GM18519 (cell line): ENCODE results near the gene DFFB.

ENCODE experiments used
- ATAC-seq: cut with Tn5 transposase; IDR thresholded peaks from one replicate; pipeline ENCODE4 v1.9.1; 2021; ENCODE audit warnings: mild to moderate bottlenecking, moderate library complexity; ENCODE audit not compliant: unreplicated experiment, low FRiP score

Gene DFFB

DNA sequence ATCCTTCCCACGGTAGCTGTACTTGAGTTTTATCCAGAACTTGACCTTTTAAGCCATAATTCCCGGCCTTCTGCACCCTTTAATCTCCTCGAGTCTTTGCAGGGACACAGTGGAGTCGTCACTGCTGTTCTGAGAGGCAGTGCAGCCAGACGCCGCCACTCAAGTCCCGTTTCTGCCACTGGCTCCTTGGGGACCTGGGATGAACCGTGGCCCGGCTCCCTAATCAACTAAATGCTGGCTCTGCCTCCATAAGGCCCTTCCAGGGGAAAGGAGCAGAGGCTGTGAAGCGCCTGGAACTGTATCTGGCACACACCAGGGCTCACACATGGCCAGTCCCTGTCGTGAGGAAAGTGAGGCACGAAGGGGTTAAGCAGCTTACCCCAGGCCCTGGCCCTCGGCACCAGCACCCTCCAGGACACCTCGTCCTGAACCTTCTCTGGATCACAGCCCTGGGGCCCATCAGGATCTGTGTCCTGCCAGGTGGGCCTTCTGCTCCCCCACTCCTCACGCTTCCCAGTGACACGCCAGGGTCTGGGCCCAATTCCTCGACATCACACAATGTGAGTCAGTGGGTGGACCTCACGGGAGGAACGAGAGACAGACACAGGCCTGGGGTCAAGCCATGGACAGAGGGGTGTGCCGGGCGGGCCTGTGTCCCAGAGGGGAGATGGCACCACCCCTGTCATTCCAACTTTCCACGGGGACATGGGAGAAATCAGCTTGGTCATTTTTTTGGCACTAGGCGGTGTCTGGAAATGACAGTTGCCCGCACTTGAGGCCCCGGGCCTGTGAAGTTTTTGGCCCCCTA, 66.3 kb downstream of the DFFB start:
- ATAC-seq = no peak

DNA sequence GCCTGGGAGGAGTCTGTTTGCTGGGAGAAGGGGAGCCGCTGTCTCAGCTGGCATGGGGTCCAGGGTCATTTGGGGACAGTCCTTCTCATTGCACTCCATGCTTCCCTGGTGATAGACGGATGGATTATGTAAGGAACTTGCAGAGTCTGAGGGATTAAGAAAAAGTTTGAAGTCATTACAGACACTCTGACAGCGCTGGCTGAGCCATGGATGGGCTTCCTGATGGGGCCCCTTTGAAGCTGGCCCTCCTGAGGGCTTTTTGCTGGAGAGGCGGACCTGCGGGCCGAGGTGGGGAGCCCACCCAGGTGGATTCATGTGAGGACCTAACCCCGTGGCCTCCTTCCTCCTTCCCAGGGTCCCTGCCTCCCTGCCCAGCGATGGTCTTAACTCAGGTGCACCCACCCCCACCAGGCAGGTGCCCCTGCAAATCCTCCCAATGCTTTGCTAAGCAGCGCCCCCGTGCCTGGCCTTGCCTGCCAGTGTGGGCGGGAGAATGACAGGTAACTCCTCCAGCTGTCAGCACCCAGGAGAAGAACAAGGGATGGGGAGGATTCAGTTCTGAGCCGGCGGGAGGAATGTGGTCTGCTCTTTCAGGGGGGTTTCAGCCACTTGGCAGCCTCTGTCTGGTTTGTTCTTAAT, 67.0 kb downstream of the DFFB start:
- ATAC-seq = no peak

DNA sequence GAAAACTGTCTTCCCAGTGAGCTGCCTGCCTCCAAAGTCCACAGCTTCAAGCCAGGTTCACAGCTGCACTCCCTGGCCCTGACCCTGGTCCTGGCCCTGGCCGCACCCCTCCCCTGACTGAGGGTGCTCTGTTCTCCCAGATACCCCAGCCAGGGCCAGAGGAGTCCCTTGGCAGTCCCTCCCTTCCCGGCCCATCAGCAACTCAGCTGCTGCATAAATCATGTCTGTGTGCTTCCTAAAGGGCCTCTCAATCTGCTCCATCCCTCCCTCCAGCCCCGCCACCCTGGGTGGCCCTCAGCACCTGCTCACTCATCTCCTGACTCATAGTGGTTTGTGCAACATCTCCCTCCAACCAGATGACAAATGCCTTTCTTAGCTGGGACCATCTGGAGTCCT, 67.5 kb downstream of the DFFB start:
- no peak for ATAC-seq

DNA sequence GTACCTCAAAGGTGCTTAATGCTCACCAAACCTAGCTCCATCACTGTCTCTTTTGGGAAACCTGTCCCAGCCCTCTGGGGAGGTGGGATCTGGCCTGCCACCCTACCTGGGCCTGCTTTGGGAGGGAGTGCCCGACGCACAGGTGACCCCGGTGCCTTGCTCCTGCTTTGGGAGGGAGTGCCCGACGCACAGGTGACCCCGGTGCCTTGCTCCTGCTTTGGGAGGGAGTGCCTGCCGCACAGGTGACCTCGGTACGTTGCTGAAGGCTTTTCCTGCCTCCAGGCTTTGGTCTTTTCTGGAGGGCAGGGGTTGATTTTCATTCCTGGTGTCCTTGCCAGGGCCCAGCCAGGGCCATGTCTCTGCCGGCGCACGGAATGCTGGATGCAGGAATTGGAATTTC, 68.0 kb downstream of the DFFB start:
- no peak for ATAC-seq

DNA sequence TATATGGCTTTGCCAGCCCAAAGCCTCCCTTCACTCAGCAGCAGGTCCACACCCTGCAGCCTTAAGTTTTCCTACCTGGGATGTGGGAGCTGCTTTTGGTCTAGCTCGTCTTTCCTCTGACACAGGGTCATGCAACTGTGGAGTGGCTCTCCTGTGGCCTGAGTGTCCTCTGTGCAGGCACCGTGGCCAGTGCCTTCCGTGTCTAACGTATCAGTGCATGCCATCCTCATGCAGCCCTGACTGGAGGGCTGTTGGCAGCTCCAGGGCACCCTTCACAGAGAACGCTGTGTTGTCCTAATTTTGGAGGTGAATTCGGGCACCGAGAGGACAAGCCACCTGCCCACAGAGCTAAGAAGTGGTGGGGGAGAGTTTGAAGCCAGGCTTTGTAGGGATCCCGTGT, 68.5 kb downstream of the DFFB start:
- ATAC-seq = no peak

DNA sequence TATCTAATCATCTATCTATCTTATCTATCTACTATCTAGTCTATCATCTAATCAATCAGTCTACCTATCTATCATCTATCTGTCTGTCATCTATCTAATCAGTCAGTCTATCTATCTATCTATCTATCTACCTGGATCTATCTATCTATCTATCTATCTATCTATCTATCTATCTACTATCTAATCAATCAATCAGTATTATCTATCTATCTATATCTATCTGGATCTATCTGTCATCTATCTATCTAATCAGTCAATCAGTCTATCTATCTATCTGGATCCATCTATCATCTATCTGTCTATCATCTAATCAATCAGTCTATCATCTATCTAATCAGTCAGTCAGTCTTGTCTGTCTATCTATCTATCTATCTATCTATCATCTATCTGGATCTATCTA, 69.7 kb downstream of the DFFB start:
- ATAC-seq = no peak

DNA sequence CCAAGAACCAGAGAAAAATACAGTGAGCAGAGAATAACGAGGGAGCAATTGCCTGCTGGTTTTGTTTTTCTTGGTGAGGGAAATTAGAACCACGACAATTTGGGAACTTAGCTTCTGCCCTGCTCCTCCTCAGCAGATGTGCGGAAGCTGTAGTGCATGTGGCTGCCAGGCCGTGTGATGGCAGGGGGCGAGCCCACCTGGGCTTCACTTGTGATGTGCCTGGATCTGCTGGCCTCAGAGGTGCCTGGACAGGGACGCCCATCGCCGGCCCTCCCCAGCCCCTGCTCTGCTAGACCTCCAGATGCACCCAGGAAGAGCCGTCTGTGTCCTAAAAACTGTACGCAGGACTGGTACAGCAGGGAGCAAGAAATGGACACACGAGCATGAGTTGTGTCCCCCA, 71.3 kb downstream of the DFFB start:
- no peak for ATAC-seq

DNA sequence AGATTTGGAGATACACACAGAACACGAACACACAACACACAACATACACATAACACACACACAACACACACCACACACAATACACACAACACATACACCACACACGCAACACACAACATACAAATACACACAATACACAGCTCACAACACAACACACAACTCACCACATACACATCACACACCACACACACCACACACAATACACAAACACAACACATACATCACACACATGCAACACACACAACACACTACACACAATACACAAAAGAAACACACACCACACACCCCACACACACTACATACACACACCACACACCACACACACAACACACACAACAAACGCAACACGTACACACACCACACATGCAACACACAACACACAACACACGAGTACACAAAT, 71.8 kb downstream of the DFFB start:
- ATAC-seq = no peak

DNA sequence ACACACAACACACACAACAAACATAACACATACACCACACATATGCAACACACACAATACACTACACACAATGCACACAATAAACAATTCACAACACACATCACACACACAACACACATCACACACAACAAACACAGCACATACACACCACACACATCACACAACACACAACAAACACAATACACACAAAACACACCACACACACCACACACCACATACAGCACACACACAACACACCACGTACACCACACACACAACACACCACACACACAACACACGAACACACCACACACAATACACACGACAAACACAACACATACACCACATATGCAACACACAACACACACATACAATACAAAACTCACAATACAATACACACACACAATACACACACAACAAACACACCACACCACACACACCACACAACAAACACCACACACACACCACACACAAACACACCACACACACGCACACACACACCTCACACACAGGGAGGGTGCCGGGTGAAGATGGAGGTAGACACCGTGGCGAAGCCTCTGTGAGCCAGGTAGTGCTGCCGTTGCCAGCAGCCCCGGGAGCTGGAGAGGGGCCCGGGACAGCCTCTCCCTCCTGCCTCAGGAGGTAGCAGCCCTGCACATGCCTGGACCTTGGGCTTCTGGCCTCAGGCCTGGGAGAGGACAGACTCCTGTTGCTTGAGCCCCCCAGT, 73.2 kb downstream of the DFFB start:
- no peak for ATAC-seq

DNA sequence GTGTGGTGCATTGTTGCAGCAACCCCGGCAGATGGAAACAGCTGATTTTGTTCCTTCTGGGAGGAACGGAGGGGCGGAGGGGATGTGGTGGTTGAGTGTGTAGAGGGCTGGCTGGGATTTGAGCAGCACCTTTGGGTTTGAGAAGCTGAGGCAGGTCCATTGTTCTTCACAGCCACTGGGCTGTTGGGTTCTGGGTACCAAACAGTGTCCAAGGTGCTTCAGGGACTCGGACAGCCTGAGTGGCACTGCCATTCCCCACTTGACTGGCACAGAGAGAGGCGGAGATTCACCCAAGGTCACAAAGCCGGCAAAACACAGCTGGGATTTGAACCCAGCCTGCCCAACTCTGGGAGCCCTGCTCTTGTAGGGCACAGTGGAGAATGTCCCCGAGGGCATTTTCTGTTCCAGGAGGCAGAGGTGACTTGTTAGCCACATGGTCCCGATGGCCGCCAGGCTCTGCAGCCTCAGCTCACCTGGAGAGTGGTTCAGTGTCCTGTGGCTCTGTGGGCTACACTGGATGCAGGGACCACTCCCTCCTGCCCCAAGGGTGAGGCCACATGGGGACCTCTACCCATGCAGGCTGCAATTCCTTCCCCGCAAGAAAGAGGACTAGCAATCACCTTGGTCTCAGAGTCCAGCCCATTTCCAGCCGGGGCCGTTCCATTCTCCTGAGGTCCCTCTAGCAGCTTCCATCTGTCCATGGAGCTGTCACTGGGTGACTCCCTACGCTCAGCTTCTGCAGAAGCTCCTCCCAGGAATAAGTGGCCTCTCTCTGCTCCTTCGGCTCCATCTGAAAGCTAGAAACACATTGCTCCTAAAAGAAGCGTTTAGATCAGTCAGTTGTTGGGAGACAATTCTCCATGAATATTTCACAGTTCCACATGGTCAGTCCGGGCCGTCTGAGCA, 74.0 kb downstream of the DFFB start:
- ATAC-seq = no peak

DNA sequence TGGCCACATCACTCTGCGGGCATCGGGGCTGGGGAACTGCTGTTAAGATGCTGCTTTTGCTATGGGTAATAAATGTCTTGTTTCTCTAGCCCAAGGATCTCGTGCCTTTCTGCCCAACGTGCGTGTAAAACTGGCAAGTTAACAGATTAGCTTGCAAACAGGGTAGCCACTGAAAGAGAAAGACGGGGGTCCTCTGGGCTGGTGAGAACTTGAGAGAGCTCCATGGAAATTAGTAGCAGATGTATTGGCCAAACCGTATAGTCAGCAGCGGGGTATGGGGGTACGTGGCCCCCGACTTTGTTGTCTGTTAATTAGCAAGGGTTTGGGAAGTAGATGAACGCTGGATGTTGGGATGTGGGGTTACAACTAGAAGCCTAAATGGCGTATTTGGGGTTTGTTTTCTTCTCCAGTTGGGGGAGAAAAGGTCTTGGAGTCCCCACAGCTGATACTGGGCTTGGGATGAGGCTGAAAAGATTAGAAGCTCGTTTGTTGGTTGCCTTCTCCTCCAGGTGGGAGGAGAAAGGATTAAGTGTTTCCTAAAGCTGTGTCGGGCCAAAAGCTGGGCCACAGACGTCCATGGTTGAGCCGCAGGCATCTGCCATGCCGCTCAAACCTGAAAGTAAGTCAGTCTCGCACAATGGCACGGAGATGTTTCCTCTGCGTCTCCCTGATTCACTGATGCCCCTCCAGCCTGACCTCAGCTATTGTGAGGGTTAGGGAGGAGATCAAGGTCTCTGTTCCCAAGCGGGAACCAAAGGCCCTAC, 75.1 kb downstream of the DFFB start:
- ATAC-seq = no peak
